K562 (cell line): ENCODE measurements around the gene WDR64. TPM values are rescaled to one million over a fixed set of nuclear protein-coding genes. Genes with fewer than 3 reads are reported as not detected.

Experiments
- AFF4 ChIP-seq: sonication (generic); formaldehyde crosslinking; IDR thresholded peaks from 2 replicates; pipeline ENCODE4 v1.8.0; 2023; ENCODE audit warnings: mild to moderate bottlenecking, missing genetic modification reagents
- CC2D1A ChIP-seq: fragments of 450-650 bp; IDR thresholded peaks from 2 replicates; pipeline ENCODE4 v1.6.1; 2017; ENCODE audit warnings: mild to moderate bottlenecking
- CHD4 ChIP-seq: fragments of 200-600 bp; sonication (generic); IDR thresholded peaks from 3 replicates; pipeline ENCODE4 v1.6.1; 2012; ENCODE audit warnings: low read depth, mild to moderate bottlenecking, mixed read lengths, low read length, inconsistent platforms; ENCODE audit not compliant: insufficient read depth, insufficient replicate concordance, poor library complexity, severe bottlenecking
- IRF9 ChIP-seq: fragments of 450-650 bp; IDR thresholded peaks from 2 replicates; pipeline ENCODE4 v1.6.1; 2016; ENCODE audit warnings: missing biosample characterization, missing genetic modification characterization
- LARP7 ChIP-seq: fragments of 450-650 bp; IDR thresholded peaks from 2 replicates; pipeline ENCODE4 v1.6.1; 2016
- LEF1 ChIP-seq: fragments of 450-650 bp; IDR thresholded peaks from 2 replicates; pipeline ENCODE4 v1.6.1; 2016; ENCODE audit warnings: mild to moderate bottlenecking
- NFATC3 ChIP-seq: fragments of 450-650 bp; IDR thresholded peaks from 2 replicates; pipeline ENCODE4 v1.6.1; 2017; ENCODE audit warnings: mild to moderate bottlenecking
- PCBP2 ChIP-seq: fragments of 200-400 bp; formaldehyde crosslinking; IDR thresholded peaks from 2 replicates; pipeline ENCODE4 v1.6.1; 2018; ENCODE audit warnings: low read length, low read depth, mild to moderate bottlenecking, moderate library complexity; ENCODE audit not compliant: poor library complexity, severe bottlenecking
- POLR2H ChIP-seq: IDR thresholded peaks from 2 replicates; pipeline ENCODE4 v1.6.1; 2016; ENCODE audit warnings: missing genetic modification characterization, low read depth, mild to moderate bottlenecking, control low read depth, missing compliant biosample characterization, moderate library complexity
- PYGO2 ChIP-seq: fragments of 450-650 bp; IDR thresholded peaks from 2 replicates; pipeline ENCODE4 v1.6.1; 2016; ENCODE audit warnings: mild to moderate bottlenecking, missing genetic modification characterization, moderate library complexity, missing compliant biosample characterization
- TFE3 ChIP-seq: fragments of 450-650 bp; formaldehyde crosslinking; IDR thresholded peaks from 2 replicates; pipeline ENCODE4 v1.4.0; 2020; ENCODE audit warnings: mild to moderate bottlenecking, mixed read lengths
- ZNF41 ChIP-seq: fragments of 250-450 bp; sonication (Bioruptor Pico); conservative IDR thresholded peaks from 2 replicates; pipeline ENCODE4 v1.4.0; 2020; ENCODE audit warnings: mild to moderate bottlenecking
- ZNF431 ChIP-seq: sonication (generic); formaldehyde crosslinking; IDR thresholded peaks from 2 replicates; pipeline ENCODE4 v1.8.0; 2022; ENCODE audit warnings: mild to moderate bottlenecking, missing genetic modification reagents
- polyA plus RNA-seq, 8 experiments: library from polyadenylated mRNA; depleted of rRNA in 4 of 8; stranded (reverse) in 5 of 8; unstranded in 3 of 8; fragments of >200 nt; fragmentation: Nextera tagmentation in 2 of 8; fragmentation: Illumina TruSeq in 1 of 8; extraction: Ambion mirVana in 2 of 8; extraction: Trizol in 1 of 8; gene quantifications; 2 replicates each; pipeline versions ENCODE4 v1.2.1 to v1.2.3, GENCODE V29; 2011 to 2014; ENCODE audit warnings: inconsistent platforms in 1 of 8, missing spikeins in 1 of 8
- total RNA-seq, 7 experiments: library from RNA; depleted of rRNA in 6 of 7; stranded (reverse); fragments of >200 nt in 6 of 7; fragmentation: Illumina TruSeq in 2 of 7; extraction: Trizol in 2 of 7; gene quantifications; 2 replicates each; pipeline versions ENCODE4 v1.2.1 to v1.2.3, GENCODE V29; 2011 to 2021; ENCODE audit warnings: low replicate concordance in 1 of 7
- TF ChIP-seq, protein P1 (sequence below): fragments of 450-650 bp; IDR thresholded peaks from 2 replicates; pipeline ENCODE4 v1.6.1; 2017; ENCODE audit warnings: antibody characterized with exemption, mild to moderate bottlenecking

Gene WDR64
- total and polyA plus RNA-seq, 9 of the 15 experiments (the other 6 are each of a cell fraction or from before 2014, with no cell fraction given), result 0.06 to 0.29 (median 0.19) TPM; not detected in 5

GRCh38 chr1:241847796-241848685, 196.0 kb downstream of the WDR64 start, which contains the start of gene EXO1 (continued):
- TF ChIP-seq AFF4 (CRISPR knock-in tag) (peak; percentile 87; the same call in 1 of the 2 replicates), ZNF431 (0 out of 2 replicates have a peak, but pooled peaks have one; percentile 68), ZNF41 (CRISPR knock-in tag) (0 out of 2 replicates have a peak, but pooled peaks have one; percentile 1), PCBP2 (no peak), LARP7 (no peak), TFE3 (CRISPR knock-in tag) (no peak), CC2D1A (no peak), PYGO2 (no peak), IRF9 (no peak), NFATC3 (no peak), LEF1 (no peak), POLR2H (tag) (0 out of 2 replicates have a peak, but pooled peaks have one; percentile 35), CHD4 (no peak)
- TF ChIP-seq, protein P1, sequence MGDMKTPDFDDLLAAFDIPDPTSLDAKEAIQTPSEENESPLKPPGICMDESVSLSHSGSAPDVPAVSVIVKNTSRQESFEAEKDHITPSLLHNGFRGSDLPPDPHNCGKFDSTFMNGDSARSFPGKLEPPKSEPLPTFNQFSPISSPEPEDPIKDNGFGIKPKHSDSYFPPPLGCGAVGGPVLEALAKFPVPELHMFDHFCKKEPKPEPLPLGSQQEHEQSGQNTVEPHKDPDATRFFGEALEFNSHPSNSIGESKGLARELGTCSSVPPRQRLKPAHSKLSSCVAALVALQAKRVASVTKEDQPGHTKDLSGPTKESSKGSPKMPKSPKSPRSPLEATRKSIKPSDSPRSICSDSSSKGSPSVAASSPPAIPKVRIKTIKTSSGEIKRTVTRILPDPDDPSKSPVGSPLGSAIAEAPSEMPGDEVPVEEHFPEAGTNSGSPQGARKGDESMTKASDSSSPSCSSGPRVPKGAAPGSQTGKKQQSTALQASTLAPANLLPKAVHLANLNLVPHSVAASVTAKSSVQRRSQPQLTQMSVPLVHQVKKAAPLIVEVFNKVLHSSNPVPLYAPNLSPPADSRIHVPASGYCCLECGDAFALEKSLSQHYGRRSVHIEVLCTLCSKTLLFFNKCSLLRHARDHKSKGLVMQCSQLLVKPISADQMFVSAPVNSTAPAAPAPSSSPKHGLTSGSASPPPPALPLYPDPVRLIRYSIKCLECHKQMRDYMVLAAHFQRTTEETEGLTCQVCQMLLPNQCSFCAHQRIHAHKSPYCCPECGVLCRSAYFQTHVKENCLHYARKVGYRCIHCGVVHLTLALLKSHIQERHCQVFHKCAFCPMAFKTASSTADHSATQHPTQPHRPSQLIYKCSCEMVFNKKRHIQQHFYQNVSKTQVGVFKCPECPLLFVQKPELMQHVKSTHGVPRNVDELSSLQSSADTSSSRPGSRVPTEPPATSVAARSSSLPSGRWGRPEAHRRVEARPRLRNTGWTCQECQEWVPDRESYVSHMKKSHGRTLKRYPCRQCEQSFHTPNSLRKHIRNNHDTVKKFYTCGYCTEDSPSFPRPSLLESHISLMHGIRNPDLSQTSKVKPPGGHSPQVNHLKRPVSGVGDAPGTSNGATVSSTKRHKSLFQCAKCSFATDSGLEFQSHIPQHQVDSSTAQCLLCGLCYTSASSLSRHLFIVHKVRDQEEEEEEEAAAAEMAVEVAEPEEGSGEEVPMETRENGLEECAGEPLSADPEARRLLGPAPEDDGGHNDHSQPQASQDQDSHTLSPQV, result peak; percentile 43; the same call in 1 of the 2 replicates
